Osteoblast (primary cell): ENCODE results near the gene TRAM2. TPM values are rescaled to one million over a fixed set of nuclear protein-coding genes. Genes with fewer than 3 reads are reported as not detected.

Source experiments
- DNase-seq: peaks from one replicate; pipeline ENCODE4 v3.0.0; 2011; ENCODE audit warnings: low spot score, mixed read lengths; ENCODE audit not compliant: insufficient read length; ENCODE audit errors: missing footprints
- H2AFZ ChIP-seq: 2 replicates; pipeline ENCODE4 v1.6.0; 2011; ENCODE audit warnings: mild to moderate bottlenecking, low read length
- H3K27ac ChIP-seq: 2 replicates; pipeline ENCODE4 v1.5.1; 2011; ENCODE audit warnings: mild to moderate bottlenecking, low read depth, low read length, moderate library complexity
- H3K27me3 ChIP-seq: 2 replicates; pipeline ENCODE4 v1.6.0; 2012; ENCODE audit warnings: mild to moderate bottlenecking, control low read depth, inconsistent platforms, low read length, moderate library complexity; ENCODE audit not compliant: insufficient read depth
- H3K36me3 ChIP-seq: 2 replicates; pipeline ENCODE4 v1.5.1; 2011; ENCODE audit warnings: mild to moderate bottlenecking, low read length, control low read depth, moderate library complexity; ENCODE audit not compliant: insufficient read depth
- H3K4me1 ChIP-seq: 2 replicates; pipeline ENCODE4 v1.5.1; 2011; ENCODE audit warnings: mild to moderate bottlenecking, low read length, control low read depth, moderate library complexity; ENCODE audit not compliant: insufficient read depth
- H3K4me2 ChIP-seq: 2 replicates; pipeline ENCODE4 v1.6.0; 2011; ENCODE audit warnings: mild to moderate bottlenecking, low read length; ENCODE audit not compliant: insufficient read depth
- H3K4me3 ChIP-seq: fragments of 200-600 bp; sonication (generic); 3 replicates; pipeline ENCODE4 v1.5.1; 2012; ENCODE audit warnings: mild to moderate bottlenecking, low read length, inconsistent platforms; ENCODE audit not compliant: insufficient read depth
- H3K79me2 ChIP-seq: 2 replicates; pipeline ENCODE4 v1.6.0; 2012; ENCODE audit warnings: mild to moderate bottlenecking, low read length, control low read depth, inconsistent platforms; ENCODE audit not compliant: insufficient read depth
- H3K9me3 ChIP-seq: 2 replicates; pipeline ENCODE4 v1.5.1; 2011; ENCODE audit warnings: low read depth, low read length, control low read depth
- H4K20me1 ChIP-seq: 2 replicates; pipeline ENCODE4 v1.6.0; 2012; ENCODE audit warnings: mild to moderate bottlenecking, low read length, control low read depth; ENCODE audit not compliant: insufficient read depth
- CTCF ChIP-seq: IDR thresholded peaks from 2 replicates; pipeline ENCODE4 v1.5.1; 2011; ENCODE audit warnings: mild to moderate bottlenecking, low read depth, low read length, moderate library complexity; ENCODE audit errors: extremely low read depth
- total RNA-seq: library from RNA; depleted of rRNA; stranded (reverse); fragments of >200 nt; gene quantifications from 2 replicates; pipeline ENCODE4 v1.2.3, GENCODE V29; 2012

Gene TRAM2
- total RNA-seq, 1 donor: 155 TPM

- Histone ChIP-seq H3K9me3 (no peaks in the 10 kb centered on the region), H3K79me2 (peaks cover 83% of the 10 kb centered on the region), H3K4me3 (no peak overlapping the region), H3K4me1 (peaks cover 46% of the 10 kb centered on the region), H2AFZ (no peak overlapping the region), H3K4me2 (no peak overlapping the region), H3K27me3 (no peaks in the 10 kb centered on the region), H3K36me3 (peaks cover 23% of the 10 kb centered on the region), H3K27ac (peak overlapping the region; percentile 78), H4K20me1 (no peaks in the 10 kb centered on the region)
- no peak for DNase-seq
- no peak for TF ChIP-seq CTCF
Measured at GRCh38 chr6:52524918-52525317, 51.9 kb downstream of the TRAM2 start.

GRCh38 chr6:52523378-52524142 lies 53.3 kb downstream of the TRAM2 start:
- DNase-seq: no peak
- Histone ChIP-seq H3K27ac (peak overlapping the region; percentile 78), H3K79me2 (peaks cover 86% of the 10 kb centered on the region)

GRCh38 chr6:52522655-52523054 lies 54.2 kb downstream of the TRAM2 start:
- Histone ChIP-seq H3K9me3 (no peaks in the 10 kb centered on the region), H3K4me2 (peak overlapping the region; percentile 28), H3K79me2 (peaks cover 85% of the 10 kb centered on the region), H3K36me3 (peaks cover 27% of the 10 kb centered on the region), H2AFZ (no peak overlapping the region), H3K27me3 (no peaks in the 10 kb centered on the region), H3K4me3 (no peak overlapping the region), H4K20me1 (no peaks in the 10 kb centered on the region), H3K4me1 (peaks cover 64% of the 10 kb centered on the region), H3K27ac (peak overlapping the region; percentile 78)
- DNase-seq: no peak
- TF ChIP-seq CTCF: no peak

More at GRCh38 chr6:52523378-52524142, 53.3 kb downstream of the TRAM2 start:
- Histone ChIP-seq H3K4me2 (no peak overlapping the region), H4K20me1 (no peaks in the 10 kb centered on the region), H3K4me1 (peaks cover 59% of the 10 kb centered on the region), H2AFZ (no peak overlapping the region), H3K27me3 (no peaks in the 10 kb centered on the region), H3K4me3 (no peak overlapping the region), H3K36me3 (peaks cover 26% of the 10 kb centered on the region), H3K9me3 (no peaks in the 10 kb centered on the region)
- TF ChIP-seq CTCF: no peak

- DNase-seq: peak; percentile 91
- Histone ChIP-seq H3K36me3 (peaks cover 29% of the 10 kb centered on the region), H3K4me3 (no peak overlapping the region), H3K27me3 (no peaks in the 10 kb centered on the region), H3K9me3 (no peaks in the 10 kb centered on the region), H2AFZ (no peak overlapping the region), H3K4me2 (peak overlapping the region; percentile 28), H3K27ac (peak overlapping the region; percentile 78), H4K20me1 (no peaks in the 10 kb centered on the region), H3K79me2 (peaks cover 85% of the 10 kb centered on the region), H3K4me1 (peaks cover 66% of the 10 kb centered on the region)
- peak; percentile 11 for TF ChIP-seq CTCF
Measured at GRCh38 chr6:52522151-52522626, 54.7 kb downstream of the TRAM2 start.
